Endothelial cell of umbilical vein (primary cell): ENCODE data around the gene ARHGAP15. TPM values are rescaled to one million over a fixed set of nuclear protein-coding genes. Genes with fewer than 3 reads are reported as not detected.

Source experiments
- BruUV-seq: library from RNA; stranded (reverse); fragments of 400-500 nt; replicated peaks from 2 replicates; lab custom pipeline; 2021; lab: Mats Ljungman, UMichigan
- CTCF ChIA-PET: fragments of 300-600, 350-600 bp; sonication (Branson Sonifier 250); formaldehyde crosslinking; loops from one replicate; lab custom pipeline; 2021; ENCODE audit warnings: antibody characterized with exemption, inconsistent platforms; lab: Charles Lee
- POLR2A ChIA-PET: fragments of 300-600, 350-600 bp; sonication (Branson Sonifier 250); formaldehyde crosslinking; loops from one replicate; lab custom pipeline; 2021; ENCODE audit warnings: antibody characterized with exemption, inconsistent platforms; lab: Charles Lee
- DNase-seq: peaks from one replicate; pipeline ENCODE4 v3.0.0-alpha.2; 2011; ENCODE audit warnings: low read depth, low spot score
- FAIRE-seq: peaks from 2 replicates; lab custom pipeline; 2011; peaks lifted over from hg19 to GRCh38; lab: Jason Lieb, UNC
- H2AFZ ChIP-seq: 2 replicates; pipeline ENCODE4 v1.6.0; 2012; ENCODE audit warnings: low read depth, low read length, control low read depth, inconsistent platforms
- H3K27ac ChIP-seq: 2 replicates; pipeline ENCODE4 v1.5.1; 2011; ENCODE audit warnings: low read depth, mild to moderate bottlenecking, control low read depth, low read length, moderate library complexity; ENCODE audit not compliant: insufficient read depth
- H3K27me3 ChIP-seq, 2 experiments: 2 replicates each; pipeline versions ENCODE4 v1.6.0 to v1.6.1; 2011; ENCODE audit warnings: low read length in 2 of 2, mixed read lengths in 1 of 2; ENCODE audit not compliant: control insufficient read depth in 2 of 2, insufficient read depth in 2 of 2
- H3K36me3 ChIP-seq, 2 experiments: 2 replicates in 1 of 2; 3 replicates in 1 of 2; pipeline ENCODE4 v1.5.1; 2011; ENCODE audit warnings: low read length in 2 of 2, mild to moderate bottlenecking in 1 of 2, moderate library complexity in 1 of 2; ENCODE audit not compliant: control insufficient read depth in 2 of 2, insufficient read depth in 2 of 2; ENCODE audit errors: extremely low read depth in 1 of 2
- H3K4me1 ChIP-seq: 3 replicates; pipeline ENCODE4 v1.5.1; 2011; ENCODE audit warnings: mild to moderate bottlenecking, low read length; ENCODE audit not compliant: control insufficient read depth, insufficient read depth; ENCODE audit errors: extremely low read depth
- H3K4me2 ChIP-seq: 2 replicates; pipeline ENCODE4 v1.6.1; 2011; ENCODE audit warnings: low read length, control low read depth, mixed read lengths; ENCODE audit not compliant: insufficient read depth
- H3K4me3 ChIP-seq, 3 experiments: fragments of 200-600 bp in 1 of 3; sonication (generic), shearing (Covaris generic) in 1 of 3; replicated peaks in 1 of 3; 2 replicates each; pipeline ENCODE4 v1.5.1; 2011 to 2016; ENCODE audit warnings: control low read depth in 3 of 3, low read length in 3 of 3, mild to moderate bottlenecking in 2 of 3, inconsistent platforms in 1 of 3, low read depth in 1 of 3, moderate library complexity in 1 of 3; ENCODE audit not compliant: insufficient read depth in 1 of 3
- H3K79me2 ChIP-seq: 2 replicates; pipeline ENCODE4 v1.6.0; 2012; ENCODE audit warnings: low read length, inconsistent platforms; ENCODE audit not compliant: control insufficient read depth, insufficient read depth
- H3K9ac ChIP-seq: replicated peaks from 2 replicates; pipeline ENCODE3; 2011; ENCODE audit warnings: low read length, control low read depth; ENCODE audit not compliant: insufficient read depth; ENCODE audit errors: extremely low read depth
- H3K9me1 ChIP-seq: replicated peaks from 3 replicates; pipeline ENCODE4 v1.6.0; 2011; ENCODE audit warnings: mild to moderate bottlenecking, low read length; ENCODE audit not compliant: control insufficient read depth, insufficient read depth; ENCODE audit errors: extremely low read depth
- H3K9me3 ChIP-seq: replicated peaks from 2 replicates; pipeline ENCODE4 v1.5.1; 2012; ENCODE audit warnings: low read length, inconsistent platforms; ENCODE audit not compliant: control insufficient read depth, insufficient read depth
- H4K20me1 ChIP-seq: replicated peaks from 2 replicates; pipeline ENCODE3; 2011; ENCODE audit warnings: mild to moderate bottlenecking, low read length; ENCODE audit not compliant: control insufficient read depth, insufficient read depth; ENCODE audit errors: extremely low read depth
- FOS ChIP-seq: IDR thresholded peaks from 2 replicates; pipeline ENCODE4 v1.6.1; 2011; ENCODE audit warnings: mild to moderate bottlenecking, low read length, moderate library complexity, borderline replicate concordance; ENCODE audit not compliant: insufficient read depth
- GATA2 ChIP-seq: IDR thresholded peaks from 2 replicates; pipeline ENCODE4 v1.7.0; 2011; ENCODE audit warnings: low read depth, mild to moderate bottlenecking, moderate library complexity, mixed read lengths, low read length; ENCODE audit not compliant: insufficient read length, insufficient read depth
- JUN ChIP-seq: IDR thresholded peaks from 2 replicates; pipeline ENCODE4 v1.6.1; 2011; ENCODE audit warnings: borderline replicate concordance, low read depth; ENCODE audit not compliant: insufficient read length, insufficient read depth
- MAX ChIP-seq: IDR thresholded peaks from 2 replicates; pipeline ENCODE4 v1.6.1; 2011; ENCODE audit not compliant: insufficient read depth, insufficient read length
- MYC ChIP-seq: IDR thresholded peaks from one replicate; pipeline ENCODE4 v1.6.1; 2011; ENCODE audit warnings: mild to moderate bottlenecking, low read depth, low read length
- POLR2A ChIP-seq: IDR thresholded peaks from 2 replicates; pipeline ENCODE4 v1.6.1; 2012; ENCODE audit warnings: low read depth, mild to moderate bottlenecking, control low read depth, low read length
- POLR2AphosphoS5 ChIP-seq: IDR thresholded peaks from 2 replicates; pipeline ENCODE4 v1.6.1; 2012; ENCODE audit warnings: low read depth, mild to moderate bottlenecking, control low read depth, low read length, moderate library complexity; ENCODE audit not compliant: insufficient read depth
- dilution Hi-C: fragments of 300-500 bp; cut with MboI; formaldehyde crosslinking; loops from one replicate; pipeline ENCODE4 v1.15.0; 2019; ENCODE audit warnings: low sequenced_read_pairs; ENCODE audit not compliant: extremely low pct_ligation_motif_present
- intact Hi-C: fragments of 100-400 bp; cut with micrococcal nuclease; formaldehyde crosslinking; loops from one replicate; pipeline ENCODE4 v1.10.0; 2022
- polyA plus RNA-seq, 4 experiments: library from polyadenylated mRNA; depleted of rRNA in 3 of 4; stranded (reverse) in 3 of 4; unstranded in 1 of 4; fragments of >200 nt; gene quantifications; 2 replicates each; pipeline versions ENCODE4 v1.2.1 to v1.2.3, GENCODE V29; 2011 to 2012; ENCODE audit warnings: missing spikeins in 1 of 4
- total RNA-seq: library from RNA; stranded (reverse); gene quantifications from 2 replicates; pipeline ENCODE4 v1.2.3, GENCODE V29; 2021

ARHGAP15 gene
- total and polyA plus RNA-seq, 2 donors (not counting 3 experiments of a cell fraction or from before 2014, with no cell fraction given), result not detected

GRCh38 chr2:143144813-143145455 is 15.7 kb downstream of the ARHGAP15 start:
- intact Hi-C loops (no loop called here), dilution Hi-C loops (no loop called here)
- Histone ChIP-seq H3K36me3 (no peaks in the 10 kb centered on the region), H3K4me1 (no peaks in the 10 kb centered on the region), H4K20me1 (no peaks in the 10 kb centered on the region), H3K4me2 (no peak overlapping the region), H3K9ac (no peak overlapping the region), H2AFZ (no peak overlapping the region), H3K27ac (no peak overlapping the region), H3K27me3 (no peaks in the 10 kb centered on the region), H3K9me3 (no peaks in the 10 kb centered on the region), H3K79me2 (no peaks in the 10 kb centered on the region), H3K9me1 (no peaks in the 10 kb centered on the region), H3K4me3 (no peak overlapping the region)
- FAIRE-seq, result no peak
- ChIA-PET POLR2A (no interaction called here), CTCF (no interaction called here)
- TF ChIP-seq FOS, result no peak
- no peak for TF ChIP-seq POLR2A
- no peak for TF ChIP-seq MAX
- TF ChIP-seq JUN, result no peak
- no peak for TF ChIP-seq GATA2
- BruUV-seq, result no TSS peak
- DNase-seq, result no peak

- DNase-seq, result no peak
- H3K4me1 ChIP-seq, result no peaks in the 10 kb centered on the region
- intact Hi-C loops, result no loop called here
- dilution Hi-C loops, result no loop called here
- H3K27me3 ChIP-seq, result no peaks in the 10 kb centered on the region
- TF ChIP-seq POLR2AphosphoS5 (no peak), GATA2 (no peak), MYC (no peak), JUN (no peak), MAX (no peak)
- no peaks in the 10 kb centered on the region for H3K9me1 ChIP-seq
- BruUV-seq, result no TSS peak
- no peak overlapping the region for H3K27ac ChIP-seq
- no peaks in the 10 kb centered on the region for H3K9me3 ChIP-seq
- ChIA-PET CTCF (no interaction called here), POLR2A (no interaction called here)
- no peak overlapping the region for H2AFZ ChIP-seq
- FAIRE-seq, result no peak
- no peaks in the 10 kb centered on the region for H4K20me1 ChIP-seq
- no peaks in the 10 kb centered on the region for H3K79me2 ChIP-seq
- H3K4me3 ChIP-seq, result no peak overlapping the region
- H3K36me3 ChIP-seq, result no peaks in the 10 kb centered on the region
- H3K9ac ChIP-seq, result no peak overlapping the region
- H3K4me2 ChIP-seq, result no peak overlapping the region
Measured at GRCh38 chr2:143146366-143146765, 17.1 kb downstream of the ARHGAP15 start.
